HG03108 (cell line): ENCODE measurements around the gene SGSH.
A peak's percentile ranks its signal among the peaks of the same experiment; 100 is the strongest.

Experiments used
- ATAC-seq: cut with Tn5 transposase; IDR thresholded peaks from one replicate; pipeline ENCODE4 v1.9.1; 2021; ENCODE audit warnings: moderate library complexity; ENCODE audit not compliant: unreplicated experiment

SGSH gene

DNA sequence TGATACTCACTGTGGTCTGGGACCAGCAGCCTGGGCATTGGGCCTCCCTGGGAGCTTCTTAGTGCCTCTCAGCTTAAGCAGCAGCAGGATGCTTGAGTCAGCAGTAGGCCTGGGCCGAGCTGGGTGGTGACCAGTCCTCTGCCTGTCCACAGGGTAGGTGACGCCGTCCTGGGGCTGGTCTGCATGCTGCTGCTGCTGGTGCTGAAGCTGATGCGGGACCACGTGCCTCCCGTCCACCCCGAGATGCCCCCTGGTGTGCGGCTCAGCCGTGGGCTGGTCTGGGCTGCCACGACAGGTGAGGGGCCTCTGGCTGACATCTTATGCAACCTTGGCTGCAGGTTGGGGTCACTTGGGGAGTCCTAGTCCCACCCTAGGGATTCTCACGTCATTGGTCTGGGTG, 7.5 kb upstream of the SGSH start:
- ATAC-seq, result no peak

GRCh38 chr17:80227156-80227555, 7.0 kb upstream of the SGSH start:
- no peak for ATAC-seq

- no peak for ATAC-seq
These were observed 5.1 kb upstream of the SGSH start for GRCh38 chr17:80225230-80225629.

- no peak for ATAC-seq
These were observed 4.5 kb upstream of the SGSH start for GRCh38 chr17:80224683-80225082.

GRCh38 chr17:80223838-80224497, 3.8 kb upstream of the SGSH start:
- no peak for ATAC-seq

- ATAC-seq, result no peak
These were observed 3.1 kb upstream of the SGSH start for GRCh38 chr17:80223142-80223815.

DNA sequence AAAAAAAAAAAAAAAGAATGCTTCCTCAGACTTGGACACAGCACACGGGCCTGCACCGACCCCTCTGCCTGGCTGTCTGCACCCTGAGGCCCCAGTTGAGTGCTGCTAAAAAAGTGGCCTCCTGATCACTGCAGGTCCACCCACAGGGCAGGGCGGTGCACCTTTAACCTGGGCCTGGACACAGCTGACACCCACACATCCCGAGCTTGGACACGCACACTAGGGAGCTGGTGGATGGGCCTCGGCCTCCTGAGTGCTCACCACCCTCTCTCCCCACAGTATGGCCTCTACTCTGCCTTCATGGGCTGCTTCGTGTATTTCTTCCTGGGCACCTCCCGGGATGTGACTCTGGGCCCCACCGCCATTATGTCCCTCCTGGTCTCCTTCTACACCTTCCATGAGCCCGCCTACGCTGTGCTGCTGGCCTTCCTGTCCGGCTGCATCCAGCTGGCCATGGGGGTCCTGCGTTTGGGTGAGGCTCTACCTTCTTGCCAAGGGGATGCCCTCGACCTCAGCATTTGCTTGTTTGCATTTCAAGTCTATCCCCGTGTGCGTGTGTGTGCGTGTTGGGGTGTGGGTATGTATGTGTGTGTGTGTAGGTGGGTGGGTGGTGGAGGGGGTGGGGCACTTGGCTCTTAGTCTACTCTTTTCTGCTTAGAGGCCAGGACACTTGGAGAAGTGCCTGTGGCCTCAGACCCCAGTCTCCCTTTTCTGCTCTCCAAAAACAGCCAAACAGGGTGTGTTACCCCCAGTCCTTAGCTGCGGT, 2.4 kb upstream of the SGSH start:
- no peak for ATAC-seq

GRCh38 chr17:80221351-80222105, 1.4 kb upstream of the SGSH start:
- ATAC-seq, result no peak

GRCh38 chr17:80220736-80221215, 643 bp upstream of the SGSH start:
- ATAC-seq, result no peak

DNA sequence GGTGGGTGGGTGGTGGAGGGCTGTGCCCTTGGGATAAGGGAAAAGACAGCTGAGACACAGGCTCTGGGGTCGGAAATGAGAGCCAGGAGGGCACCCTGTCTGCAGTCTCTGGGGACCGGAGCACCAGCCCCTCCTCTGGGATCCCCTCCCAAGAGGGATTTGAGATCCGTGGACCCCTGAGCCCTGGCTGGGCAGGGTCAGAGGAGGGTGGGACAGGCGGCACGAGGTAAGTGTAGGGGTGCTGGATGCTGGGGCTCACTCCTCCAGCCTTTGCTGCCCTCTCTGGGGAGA, 425 bp downstream of the SGSH start:
- peak; percentile 14 for ATAC-seq

GRCh38 chr17:80219013-80219762, 945 bp downstream of the SGSH start:
- peak; percentile 67 for ATAC-seq

DNA sequence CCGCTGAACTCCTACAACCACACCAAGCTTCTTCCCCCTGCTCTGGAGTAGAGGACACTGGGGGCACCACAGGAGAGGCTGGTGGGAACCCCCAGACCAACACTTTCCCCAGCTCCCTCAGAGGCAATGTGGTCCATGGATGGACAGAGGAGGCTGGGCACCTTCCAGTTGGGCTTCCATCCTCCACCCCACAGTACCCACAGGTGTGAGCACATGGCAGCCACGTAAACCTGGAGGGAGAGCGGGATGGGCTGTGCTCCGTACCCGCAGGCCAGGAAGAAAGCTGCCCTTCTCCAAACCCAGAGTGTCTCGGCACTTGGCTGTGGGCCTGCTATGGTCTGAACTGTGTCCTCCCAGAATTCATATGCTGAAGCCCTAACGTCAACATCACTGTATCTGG, 1.7 kb downstream of the SGSH start:
- ATAC-seq, result no peak

DNA sequence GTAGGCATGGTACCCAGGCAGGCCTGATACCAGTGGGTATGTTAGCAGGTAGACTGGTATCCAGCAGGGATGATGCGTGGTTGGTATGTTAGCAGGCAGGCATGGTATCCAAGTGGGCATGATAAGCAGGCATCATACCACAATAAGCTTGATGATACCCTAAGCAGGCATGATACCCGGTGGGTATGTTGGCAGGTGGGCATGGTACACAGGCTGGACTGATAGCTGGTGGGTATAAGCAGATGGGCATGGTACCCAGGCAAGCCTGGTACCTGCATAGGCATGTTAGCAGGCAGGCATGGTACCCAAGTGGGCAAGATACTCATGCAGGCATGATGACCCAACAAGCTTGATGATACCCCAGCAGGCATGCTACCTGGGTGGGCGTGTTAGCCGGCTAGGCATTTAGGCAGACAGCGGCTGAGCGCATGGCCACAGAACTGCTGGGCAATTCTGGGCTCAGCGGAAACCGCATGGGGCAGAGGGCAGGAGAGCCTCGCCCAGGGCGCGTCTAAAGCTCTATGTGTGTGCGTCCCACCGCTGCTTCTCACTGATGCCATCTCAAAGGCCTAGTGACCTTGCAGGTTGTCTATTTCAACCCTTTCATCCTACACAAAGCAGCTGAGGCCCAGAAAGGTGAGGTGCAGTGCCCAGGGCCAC, 2.3 kb downstream of the SGSH start:
- ATAC-seq, result no peak

DNA sequence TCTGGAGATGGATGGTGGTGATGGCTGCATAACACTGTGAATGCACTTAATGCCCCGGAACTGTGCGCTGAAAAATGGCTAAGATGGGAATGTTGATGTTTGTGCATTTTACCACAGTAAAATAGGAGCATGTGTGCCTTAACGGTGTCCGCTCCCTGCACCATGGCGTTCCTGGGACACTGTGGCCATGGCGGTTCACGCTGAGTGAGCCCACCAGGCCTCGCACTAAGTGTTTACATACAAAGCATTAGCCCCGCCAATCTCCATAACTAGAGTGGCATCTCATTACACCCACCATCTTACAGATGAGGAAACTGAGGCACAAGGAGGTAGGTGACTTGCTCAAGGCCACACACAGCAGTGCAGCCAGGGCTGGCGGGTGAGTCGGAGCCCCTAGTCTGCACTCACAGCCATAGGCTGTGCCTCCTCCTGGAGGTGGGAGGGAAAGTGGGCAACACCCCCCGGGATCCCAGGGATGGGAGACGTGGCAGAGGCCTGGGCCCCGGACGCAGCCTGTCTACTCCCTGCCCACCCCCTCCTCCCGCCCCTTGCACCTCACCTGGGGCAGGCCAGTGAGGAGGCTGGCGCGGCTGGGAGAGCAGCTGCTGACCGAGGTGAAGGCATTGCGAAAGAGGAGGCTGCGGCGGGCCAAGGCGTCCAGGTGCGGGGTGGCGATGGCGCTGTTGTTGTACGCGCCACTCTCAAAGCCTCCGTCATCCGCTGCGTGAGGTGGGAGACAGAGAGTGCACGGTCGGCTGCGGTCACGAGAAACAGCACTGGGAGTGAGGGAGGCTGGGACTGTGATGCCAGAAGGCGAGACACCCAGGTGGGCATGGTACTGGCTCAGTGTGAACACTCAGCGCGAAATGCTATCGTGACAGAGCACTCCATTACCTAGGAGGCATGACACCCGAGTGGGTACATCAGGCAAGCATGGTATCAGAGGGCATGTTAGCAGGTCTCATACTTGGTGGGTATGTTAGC, 3.4 kb downstream of the SGSH start:
- ATAC-seq, result no peak

GRCh38 chr17:80214878-80215210, 5.3 kb downstream of the SGSH start:
- no peak for ATAC-seq

DNA sequence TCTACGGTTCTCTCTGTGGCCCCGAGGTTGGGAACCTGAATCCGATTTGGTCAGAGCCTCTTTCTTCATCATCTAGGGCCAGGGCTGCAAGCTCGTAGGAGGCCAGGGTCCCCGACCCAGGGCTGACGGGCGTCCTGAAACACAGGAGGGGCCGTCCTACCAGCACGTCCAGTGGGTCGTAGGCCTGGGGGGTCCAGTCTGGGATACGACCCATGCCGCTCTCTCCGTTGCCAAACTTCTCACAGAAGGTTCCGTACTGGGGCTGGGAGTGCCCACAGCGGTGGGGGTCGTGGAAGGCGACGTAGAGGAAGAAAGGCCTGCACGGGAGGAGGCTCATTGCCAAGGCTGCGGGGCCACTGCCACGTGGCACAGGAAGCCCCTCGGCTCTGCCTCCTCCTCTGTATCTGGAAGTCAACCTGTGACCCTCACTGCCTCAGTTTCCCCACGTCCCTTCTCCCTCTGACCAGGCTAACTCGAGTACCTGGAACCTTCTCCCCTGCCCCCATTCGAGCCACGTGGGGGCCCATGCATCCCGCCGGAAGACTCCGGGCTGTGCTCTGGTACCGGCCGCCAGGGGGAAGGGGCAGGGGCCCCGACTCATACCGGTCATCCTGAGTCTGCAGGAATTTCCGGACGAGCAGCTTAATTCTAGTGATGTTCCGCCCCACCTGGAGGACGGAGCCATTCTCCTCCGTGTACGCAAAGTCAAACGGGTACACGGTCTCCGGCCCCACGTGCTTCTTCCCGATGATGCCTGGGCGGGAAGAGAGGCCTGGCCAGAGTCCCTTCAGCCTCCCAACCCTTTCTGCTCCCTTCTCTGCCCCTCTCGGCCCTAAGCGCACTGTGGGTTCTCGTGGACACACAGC, 5.9 kb downstream of the SGSH start:
- ATAC-seq, result no peak

- no peak for ATAC-seq
These were observed 6.5 kb downstream of the SGSH start for GRCh38 chr17:80213643-80213975.

GRCh38 chr17:80212962-80213642, 7.0 kb downstream of the SGSH start:
- ATAC-seq, result no peak
